ENCODE data around the gene ALX3.

The ALX3 gene

DNA sequence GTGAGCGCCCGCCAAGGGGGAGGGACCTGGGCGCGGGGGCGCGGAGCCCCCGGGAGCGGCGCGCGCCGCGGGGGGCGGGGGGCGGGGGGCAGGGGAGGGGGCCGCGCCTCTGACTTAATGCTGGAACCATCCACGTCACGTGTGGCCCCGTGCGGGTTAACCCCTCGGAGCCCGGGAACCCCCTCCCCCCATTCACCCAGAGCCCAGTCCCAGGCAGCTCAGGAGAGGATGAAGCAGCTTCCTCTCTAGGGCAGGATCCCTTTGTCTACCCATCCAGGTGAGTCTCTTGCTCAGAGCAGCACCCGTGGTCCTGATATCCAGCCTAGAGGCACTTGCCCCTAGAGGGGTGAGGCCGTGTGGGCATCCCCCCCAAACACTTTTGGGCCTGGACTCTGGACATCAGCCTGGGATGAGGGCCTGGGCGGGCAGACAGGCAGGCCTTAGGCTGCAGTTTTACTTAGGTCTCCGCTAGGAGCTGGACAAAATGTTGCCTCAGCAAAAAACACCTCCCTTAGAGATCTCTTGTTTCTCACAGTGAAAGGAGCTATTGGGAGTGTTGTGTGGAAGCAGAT, at the start of gene ALX3:
TSS of gene ALX3 (minus strand) at position 2 of the 572 bp plus-strand sequence. CDS start 60 bp downstream, outside the sequence.
- no peak for DNase-seq

DNA sequence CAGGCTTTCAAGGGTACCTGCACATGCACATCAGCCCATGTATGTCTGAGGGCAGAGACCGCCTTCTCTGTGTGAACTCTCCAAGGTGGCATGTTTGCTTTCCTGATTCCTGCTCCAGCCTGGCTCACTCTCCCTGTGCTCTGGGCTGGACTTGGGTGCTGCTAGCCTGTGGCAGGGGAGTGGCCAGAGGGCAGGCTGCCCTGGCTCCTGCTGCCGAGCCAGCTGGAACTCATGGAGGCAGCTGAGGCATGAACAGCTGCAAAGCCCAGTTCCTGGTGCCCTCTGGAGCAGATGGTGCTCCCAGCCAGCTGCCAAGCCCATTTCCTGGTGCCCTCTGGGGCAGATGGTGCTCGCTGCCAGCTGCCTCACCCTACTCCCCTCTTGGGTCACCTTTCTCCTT, 49.4 kb upstream of the ALX3 start:
- no peak for DNase-seq

DNA sequence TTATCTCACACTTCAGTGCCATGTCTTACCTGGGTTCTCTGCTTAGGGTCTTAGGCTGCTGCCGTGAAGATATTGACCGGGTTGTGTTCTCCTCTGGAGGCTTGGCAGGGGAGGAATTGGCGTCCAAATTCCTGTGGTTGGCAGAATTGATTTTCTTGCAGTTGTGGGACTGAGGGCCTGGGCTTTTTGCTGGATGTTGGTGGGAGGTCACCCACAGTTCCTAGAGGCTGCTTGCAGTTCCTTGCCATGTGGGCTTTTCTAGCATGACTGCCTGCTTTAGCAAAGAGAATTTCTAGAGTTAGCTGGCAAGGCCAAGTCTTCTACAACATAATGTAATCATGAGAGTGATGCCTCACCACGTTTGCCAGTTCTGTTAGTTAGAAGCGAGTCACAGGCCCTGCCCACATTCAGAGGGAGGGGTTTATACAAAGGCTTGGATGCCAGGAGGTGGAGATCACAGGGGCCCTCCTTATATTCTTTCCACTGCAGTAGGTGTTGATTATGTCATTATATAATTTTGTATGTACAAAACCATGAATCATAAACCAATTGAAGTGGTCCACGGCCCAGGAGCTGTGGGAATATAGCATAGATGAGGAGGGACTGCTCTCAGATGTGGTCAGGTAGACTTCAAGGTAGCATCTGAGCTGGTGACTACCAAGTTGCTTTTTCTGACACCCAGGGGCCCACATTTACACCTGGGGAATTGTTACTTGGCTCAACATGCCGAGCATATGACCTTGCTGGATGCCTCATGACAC, 48.3 kb upstream of the ALX3 start:
- no peak for DNase-seq

DNA sequence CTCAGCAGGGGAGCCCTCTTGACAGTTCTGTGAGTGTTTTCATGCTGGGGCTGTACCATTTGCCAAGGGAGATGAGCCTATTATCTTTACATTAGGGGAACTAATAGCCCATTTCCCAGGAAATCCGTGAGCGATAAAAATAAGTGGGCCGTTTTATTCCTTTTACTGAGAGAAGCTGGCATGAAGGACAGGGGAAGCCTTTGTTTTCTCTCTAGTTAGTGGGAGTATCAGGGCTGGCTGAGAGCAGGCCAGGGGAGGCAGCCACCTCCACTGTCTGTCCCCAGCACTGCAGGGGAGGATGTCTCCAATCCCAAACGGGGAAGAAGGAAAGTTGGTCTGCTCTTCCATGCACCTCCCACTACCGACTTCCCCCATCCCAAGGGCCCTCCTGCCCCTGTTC, 44.3 kb upstream of the ALX3 start:
- no peak for DNase-seq

DNA sequence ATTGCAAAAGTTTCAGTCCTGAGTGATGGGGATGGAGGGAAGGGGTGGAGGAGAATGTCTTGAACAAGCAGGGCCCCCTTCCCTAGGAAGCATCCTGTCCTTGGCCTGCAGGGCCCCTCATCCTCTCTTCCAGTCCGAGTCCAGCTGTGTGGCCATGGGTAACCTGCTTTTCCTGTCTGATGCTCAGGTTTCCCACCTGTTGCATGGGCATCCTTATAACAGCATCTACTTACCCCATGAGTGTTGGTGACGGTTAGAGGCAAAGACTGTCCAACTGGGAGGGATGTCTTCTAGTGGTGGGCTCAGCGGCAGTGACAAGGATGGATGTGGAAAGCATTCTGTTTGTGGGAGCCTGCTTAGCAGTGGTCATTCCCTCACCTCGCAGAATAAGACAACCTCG, 43.7 kb upstream of the ALX3 start:
- DNase-seq: no peak

DNA sequence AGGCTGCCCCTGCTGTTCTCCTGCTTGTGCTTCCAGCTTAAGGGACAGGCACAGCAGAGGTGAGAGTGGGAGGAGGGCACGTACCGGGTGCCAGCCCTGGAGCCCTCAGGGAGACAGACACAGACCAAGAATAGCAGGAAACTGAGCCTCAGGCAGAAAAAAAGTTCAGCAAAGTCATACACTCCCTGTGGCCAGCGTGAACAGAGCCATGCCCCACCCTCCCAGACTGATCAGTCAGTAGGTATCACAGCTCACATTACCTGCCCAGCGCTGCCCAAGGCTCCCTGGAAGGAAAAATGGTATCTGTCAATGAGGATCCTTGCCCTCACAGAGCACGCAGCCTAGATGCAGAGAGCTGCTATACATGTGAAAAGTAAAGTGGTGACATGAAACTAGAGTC, 43.1 kb upstream of the ALX3 start:
- DNase-seq: no peak

DNA sequence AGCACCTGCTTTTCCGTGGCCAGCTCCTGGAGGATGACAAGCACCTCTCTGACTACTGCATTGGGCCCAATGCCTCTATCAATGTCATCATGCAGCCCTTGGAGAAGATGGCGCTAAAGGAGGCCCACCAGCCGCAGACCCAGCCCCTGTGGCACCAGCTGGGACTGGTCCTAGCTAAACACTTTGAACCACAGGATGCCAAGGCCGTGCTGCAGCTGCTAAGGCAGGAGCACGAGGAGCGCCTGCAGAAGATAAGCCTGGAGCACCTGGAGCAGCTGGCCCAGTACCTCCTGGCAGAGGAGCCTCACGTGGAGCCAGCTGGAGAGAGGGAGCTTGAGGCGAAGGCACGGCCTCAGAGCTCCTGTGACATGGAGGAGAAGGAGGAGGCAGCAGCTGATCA, 42.2 kb upstream of the ALX3 start:
- DNase-seq: no peak

DNA sequence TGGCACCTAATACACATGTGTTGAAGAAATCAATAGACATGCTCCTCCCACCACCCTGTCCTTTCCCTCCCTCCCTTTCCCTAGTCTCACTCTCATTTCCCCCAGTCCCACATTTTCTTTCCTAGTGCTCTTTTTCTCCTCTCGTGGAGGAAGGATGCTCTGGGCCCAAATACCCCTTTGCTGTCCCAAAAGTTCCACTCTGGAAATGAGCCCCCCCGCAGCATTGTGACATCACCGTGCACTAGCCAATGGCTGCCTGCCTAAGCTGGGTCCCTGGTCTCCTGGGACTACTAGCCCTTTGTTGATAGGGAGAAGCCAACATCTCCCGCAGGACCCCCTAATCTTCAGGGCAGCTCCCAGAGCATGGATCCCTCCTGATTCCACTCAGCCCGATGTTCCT, 41.7 kb upstream of the ALX3 start, which contains the start of gene UBL4B:
TSS of gene UBL4B (plus strand) at position 301 of the 400 bp plus-strand sequence. CDS start at position 393, 92 bp downstream.
- DNase-seq: no peak

DNA sequence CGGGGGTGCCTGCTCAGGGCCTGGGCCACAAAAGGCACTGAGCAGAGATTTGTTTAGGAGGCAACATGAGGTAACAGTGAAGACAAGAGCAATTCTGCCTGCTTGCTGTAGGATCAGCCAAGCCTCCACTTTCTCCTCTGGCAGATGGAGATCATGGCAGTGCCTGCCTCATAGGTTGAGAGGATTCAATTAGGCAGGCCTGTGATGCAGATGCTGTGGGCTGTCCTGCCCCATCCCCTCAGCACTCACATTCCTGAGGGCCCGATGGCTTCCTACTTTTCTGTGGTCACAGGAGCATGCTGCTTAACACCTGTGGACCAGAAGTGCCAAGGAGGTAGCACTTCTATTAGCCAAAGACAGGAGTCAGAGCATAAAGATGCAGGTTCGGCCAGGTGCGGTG, 40.6 kb upstream of the ALX3 start:
- DNase-seq: no peak

DNA sequence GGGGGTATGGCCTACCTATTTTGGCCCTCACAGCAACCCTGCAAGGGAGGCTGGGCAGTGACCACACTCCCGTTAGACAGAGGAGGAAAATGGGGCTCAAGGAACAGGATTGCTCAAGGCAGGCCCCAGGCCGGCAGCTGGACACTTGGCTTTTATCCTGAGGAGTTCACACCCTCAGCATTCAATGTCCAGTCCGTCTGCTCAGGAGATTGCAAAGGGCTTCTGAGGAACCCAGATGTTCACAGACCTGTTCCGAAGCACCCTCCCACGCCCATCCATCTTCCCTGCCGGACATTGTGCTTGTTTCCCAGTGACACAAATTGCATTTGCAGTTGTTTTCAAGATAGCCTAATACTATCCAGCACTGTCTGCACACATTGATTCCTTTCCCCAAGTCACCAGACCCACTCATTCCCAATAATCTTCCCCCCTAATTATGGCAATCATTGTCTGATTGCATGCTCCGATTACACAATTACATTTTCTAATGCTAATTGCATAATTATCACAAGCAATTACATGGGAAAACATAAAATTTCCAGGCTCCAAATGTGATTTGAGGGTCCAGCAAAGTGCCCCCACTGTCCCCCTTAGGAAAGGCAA, 37.5 kb upstream of the ALX3 start:
- no peak for DNase-seq

DNA sequence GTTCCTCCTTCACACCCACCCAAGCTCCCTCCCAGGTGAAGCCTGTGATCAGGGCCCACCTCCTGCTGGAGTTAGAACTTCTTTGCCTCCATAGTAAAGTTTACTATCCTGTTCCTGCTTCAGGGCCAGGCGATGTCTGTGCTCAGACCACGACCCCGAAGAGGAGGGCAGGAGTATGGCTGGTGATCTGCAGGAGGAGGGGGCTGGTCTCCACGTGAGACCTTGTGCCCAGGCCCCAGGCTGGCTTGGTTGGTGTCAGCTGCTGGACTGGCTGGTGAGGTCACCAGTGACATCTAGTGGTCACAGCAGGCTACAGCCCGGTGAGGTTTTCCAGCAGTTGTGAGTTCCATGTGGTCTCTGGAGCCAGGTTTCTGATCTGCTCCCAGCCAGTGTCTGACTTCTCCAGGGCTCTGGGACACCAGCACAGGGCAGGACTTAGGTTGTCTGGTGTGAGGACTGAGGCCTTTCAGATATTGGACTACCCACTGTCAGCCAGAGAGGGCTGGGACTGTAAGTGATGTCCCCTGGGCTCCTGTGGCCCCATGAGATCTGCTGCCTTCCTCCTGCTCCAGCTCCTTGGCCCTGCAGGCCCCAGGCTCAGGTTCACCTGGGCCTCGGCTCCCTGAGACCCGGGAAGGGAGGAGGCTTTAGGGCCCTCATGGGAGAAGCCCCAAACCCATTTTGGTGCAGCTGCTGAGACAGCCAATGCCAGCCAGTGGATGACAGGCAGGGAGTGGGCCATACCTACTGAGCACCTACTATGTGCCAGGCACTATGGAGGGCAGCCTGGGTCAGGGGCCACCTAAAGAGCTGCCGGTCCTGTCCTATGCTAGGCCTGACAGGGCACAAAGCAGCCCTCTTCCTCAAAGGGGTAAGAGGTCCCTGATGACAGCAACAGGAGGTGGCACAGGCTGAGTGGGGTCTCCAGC, 35.8 kb upstream of the ALX3 start:
- DNase-seq: no peak

DNA sequence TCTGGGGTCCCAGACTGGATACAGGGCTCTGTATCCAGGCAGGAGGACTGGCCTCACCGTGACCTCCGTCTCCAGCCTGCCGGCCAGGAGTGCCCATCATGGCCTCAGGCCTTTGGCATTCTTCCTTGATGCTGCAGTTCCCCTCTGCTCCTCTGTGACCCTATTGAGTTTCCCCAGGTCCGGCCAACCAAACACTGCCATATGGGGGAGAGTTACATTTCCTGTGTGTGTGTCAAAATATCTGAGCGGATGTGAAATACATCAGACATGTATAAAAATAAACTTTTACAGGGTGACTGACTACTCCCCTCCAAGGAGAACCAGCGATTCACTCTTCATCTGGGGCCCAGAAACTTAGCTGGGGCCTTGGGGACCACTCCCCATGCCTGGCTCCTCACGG, 31.6 kb upstream of the ALX3 start:
- DNase-seq: no peak

DNA sequence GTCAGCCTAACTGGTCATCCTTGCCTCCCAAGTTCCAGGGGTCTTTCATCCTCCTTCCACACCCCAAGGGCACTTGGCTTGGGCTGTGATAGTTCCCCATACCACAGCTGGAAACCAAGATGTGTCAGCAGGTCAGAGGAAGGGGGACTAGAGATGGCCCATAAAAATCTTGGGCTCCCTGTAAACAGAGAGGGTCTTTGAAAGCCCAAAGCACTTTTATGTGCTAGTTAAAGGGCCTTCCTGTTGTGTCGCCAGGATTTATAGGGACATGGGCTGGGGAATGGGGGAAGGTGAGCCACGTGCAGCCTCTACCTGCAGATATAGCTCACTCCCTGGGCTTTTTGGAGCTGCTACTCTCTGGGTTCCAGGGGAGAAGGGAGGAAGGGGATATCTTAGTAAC, 29.9 kb upstream of the ALX3 start:
- no peak for DNase-seq

DNA sequence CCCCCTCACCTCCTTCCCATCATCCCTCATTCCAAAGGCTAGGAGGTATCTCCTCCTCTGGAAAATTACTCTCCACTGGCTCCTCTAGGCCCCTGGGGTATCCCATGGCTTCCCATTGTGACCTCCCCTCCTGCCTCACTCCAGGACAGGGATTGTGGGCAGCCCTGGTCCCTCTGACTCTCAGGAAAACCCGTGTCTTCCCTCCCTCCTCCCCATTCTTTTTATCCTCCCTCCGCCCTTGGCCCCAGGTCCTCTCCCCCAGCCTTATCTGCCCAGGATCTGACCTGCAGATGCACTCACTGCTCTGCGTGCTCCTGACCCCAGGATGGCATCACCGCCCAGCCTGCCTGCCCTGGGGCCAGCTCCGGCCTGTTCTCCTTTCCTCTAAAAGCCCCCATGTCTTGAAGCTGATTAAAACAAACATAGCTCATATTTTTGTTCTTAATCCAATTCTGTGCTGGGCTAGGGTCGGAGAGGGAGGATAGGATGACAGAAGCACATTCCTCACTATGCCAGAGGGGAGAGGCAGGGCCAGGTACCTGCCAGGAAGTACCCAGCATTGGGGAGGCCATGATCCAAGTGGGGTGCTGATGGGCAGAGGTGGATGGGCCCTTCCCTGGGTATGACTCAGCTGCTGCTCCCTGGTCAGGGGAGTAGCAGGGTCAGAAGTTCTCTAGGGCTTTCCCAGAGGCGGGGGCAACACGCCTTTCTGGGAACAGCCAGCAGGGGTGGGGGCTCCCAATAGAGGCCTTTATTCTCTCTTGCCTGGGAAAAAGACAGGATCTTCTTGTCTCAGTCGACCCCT, 28.0 kb upstream of the ALX3 start:
- no peak for DNase-seq

DNA sequence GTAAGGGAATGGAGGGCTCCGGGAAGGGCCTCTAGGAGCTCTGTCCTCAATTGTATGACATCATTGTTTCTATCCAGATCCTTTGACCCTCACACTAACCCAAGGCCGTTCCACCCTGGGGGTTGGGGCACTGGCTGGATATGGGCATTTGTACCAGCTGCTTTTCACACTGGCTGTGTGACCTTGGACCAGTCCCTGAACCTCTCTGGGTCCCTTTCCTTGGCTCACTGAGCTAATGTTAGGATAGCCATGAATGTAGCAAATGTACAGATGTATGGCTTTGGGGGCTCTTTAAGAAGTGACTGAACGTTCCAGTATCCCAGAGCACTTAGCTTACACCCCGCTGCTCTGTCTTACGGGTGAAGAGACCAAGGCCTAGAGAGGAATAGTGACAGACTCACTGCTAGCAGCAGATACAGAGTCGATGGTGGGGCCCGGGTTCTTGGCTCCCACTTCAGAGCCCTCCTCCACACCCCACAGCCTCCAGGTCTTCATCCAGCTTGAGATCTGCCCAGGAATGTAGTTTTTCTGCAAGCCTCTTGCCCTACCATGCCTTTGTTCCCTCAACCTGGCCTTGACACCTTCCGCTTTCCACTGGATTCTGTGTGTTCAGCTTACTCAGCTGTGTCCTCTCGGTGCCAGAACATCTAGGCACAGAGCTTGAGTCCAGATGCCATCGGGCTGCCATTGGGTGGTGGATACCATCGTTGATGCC, 27.2 kb upstream of the ALX3 start:
- no peak for DNase-seq

DNA sequence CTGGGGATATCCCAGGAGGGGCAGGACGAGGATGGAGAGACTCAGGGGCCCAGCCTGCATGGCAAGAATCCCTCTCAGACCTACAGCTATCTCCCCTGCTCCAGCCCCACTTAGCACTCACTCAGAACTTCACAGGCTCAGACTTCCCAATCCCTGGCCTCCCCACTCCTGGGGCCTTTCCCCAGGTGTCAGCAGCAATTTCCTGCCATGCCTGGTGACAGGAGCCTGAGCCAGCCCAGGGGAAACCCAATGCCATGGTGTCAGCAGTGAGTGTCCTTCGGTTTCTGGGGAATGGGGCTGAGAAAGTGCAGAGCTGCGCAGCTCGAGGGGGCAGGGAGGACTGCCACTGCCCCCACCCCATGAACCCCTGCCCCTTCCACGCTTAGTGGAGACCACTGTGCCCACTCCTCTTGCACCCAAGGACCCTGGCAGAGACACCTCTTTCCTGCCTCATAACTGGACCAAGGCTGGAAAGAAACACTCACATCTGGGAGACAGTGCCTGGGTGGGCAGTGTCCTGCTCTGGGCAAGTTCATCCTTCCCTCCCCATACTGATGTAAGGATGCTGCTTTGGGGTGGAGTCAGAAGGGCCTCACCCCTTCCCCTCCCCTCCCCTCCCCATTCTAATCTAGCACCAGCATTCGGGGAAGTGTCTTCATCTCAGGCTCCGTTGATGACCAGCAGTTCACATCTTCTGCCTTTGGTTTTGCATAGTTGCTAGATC, 24.6 kb upstream of the ALX3 start:
- DNase-seq: no peak

DNA sequence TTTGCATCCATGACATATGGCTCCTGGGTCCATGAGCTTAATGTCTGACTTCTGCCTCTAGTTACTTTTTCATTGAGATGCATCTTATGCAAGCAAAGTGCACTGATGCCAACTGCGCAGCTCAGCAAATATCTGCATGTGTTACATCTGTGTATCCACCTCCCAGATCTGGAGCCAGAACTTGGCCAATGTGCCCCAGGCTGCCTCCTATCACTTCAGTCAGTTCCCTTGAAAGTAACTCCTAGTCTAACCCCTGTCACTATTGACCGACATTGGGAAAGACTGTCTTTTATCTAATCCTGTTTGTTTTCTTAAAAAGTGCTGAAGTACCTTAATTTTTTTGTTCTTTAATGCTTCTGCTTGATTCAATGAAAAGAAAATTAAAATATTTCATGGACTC, 22.5 kb upstream of the ALX3 start:
- DNase-seq: no peak

DNA sequence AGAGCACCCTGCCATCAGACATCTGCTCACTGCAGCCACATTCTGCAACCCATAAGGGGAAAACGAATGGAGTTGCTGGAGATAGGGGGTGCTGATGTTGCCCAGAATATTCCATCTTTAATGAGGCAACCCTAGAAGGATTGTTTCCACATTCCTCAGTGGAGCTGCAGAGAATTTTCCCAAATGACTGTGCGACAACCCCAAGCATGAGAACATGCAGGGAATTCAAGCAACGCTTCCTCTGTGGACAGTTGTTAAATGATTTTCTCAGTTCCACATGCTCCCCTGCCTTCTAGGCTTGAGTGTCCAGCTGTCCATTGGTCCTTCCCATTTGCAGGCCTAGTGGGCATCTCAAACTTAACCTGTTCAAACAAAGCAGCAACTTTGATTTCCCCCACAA, 21.3 kb upstream of the ALX3 start:
- DNase-seq: no peak

DNA sequence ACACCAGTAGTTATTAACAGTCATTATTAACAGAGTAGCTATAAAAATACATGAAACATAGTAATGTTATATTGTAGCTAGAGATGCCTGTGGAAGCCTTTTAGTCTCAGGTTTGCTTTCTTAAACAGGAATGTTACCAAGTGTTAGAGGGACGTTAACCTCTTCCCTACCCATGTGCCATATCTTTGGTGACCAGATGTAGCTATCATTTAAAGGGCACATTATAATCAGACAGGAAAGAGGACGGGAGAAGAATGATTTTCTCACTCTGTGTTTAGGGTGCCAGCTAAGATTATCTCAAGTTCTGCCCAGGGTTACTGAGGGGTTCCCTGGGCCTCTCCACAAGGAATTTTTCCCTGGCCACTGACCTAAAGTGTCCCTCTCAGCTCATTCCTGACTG, 20.9 kb upstream of the ALX3 start:
- no peak for DNase-seq

DNA sequence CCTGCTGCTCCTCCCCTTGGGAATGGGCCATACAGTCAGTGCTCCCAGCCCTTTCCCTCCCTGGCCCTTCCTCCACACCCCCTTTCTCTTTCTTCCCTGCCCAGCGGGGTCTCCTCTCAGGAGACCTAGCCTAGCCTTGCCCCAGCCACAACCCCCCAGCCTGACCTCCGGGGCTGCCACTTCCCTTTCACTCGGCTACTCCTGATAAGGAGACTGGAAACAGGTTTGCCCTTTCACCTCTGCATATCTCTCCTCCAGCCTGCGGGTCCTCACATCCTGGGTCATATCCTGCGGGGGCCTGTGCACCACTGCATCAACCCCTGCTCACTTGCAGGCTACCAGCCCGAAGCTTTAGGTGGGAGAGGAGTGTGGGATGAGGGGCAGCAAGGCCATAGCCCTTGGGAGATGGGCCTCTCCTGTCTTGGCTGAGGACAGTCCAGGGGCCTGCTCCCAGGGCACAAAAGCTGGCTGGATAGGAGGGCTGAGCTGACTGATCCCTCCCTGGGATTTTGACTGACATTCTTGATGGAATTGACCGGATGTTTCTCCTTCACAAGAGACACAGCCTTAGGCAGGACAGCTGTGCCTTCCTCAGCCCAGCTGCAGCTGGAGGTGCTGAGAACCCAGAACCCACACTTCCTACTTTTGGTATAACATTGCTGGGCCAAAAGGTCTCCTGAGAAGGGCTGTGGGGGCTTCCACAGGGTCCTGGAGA, 19.2 kb upstream of the ALX3 start:
- DNase-seq: no peak

Data from NCI-H1048 (cell line).